Measurements from ENCODE around the gene GRPEL1. TPM values are rescaled to one million over a fixed set of nuclear protein-coding genes. Genes with fewer than 3 reads are reported as not detected.
A peak's percentile ranks its signal among the peaks of the same experiment; 100 is the strongest.

GRPEL1 gene
- polyA plus RNA-seq, 1 of the 3 experiments (the other 2 are of a cell fraction): 29.8 TPM

GRCh38 chr4:7021930-7022664 is 45.8 kb downstream of the GRPEL1 start:
- no peak for DNase-seq
- no peak overlapping the region for H2AFZ ChIP-seq (ENCODE audit: low read depth)
- H3K36me3 ChIP-seq (replicated peaks in 1 of 2; ENCODE audit: control insufficient read depth in 1 of 2, insufficient read depth in 2 of 2, low read length in 1 of 2): peaks cover 5 to 12% of the 10 kb centered on the region in 2 experiments
- ChIA-PET CTCF (interaction anchor here (1.0 to 1.1 kb wide), 2 partner anchors 9 to 48 kb away, joined by 4 to 5 read pairs; no protein-coding TSS in a partner anchor), POLR2A (no interaction called here)
- H3K4me3 ChIP-seq (ENCODE audit: low read depth in 2 of 2, low read length in 1 of 2): no peak overlapping the region
- H4K20me1 ChIP-seq (ENCODE audit: insufficient read depth): no peaks in the 10 kb centered on the region
- no peaks in the 10 kb centered on the region; the same call in 1 of the 2 replicates for H3K79me2 ChIP-seq (ENCODE audit: insufficient read depth)
- H3K9ac ChIP-seq: peak overlapping the region; percentile 51; the same call in 1 of the 2 replicates
- H3K9me3 ChIP-seq: no peaks in the 10 kb centered on the region
- no peaks in the 10 kb centered on the region for H3F3A ChIP-seq (replicated peaks; ENCODE audit: insufficient read depth)
- no peaks in the 10 kb centered on the region for H3K9me2 ChIP-seq
- H3K27ac ChIP-seq (ENCODE audit: low read depth in 2 of 2, low read length in 1 of 2): peak overlapping the region in 1 of 2 experiments; percentile 57; a peak in 2 of 4 replicates
- WGBS (ENCODE audit: low lambda C conversion rate): 70% methylated on average over 11 of the region's 13 CpGs
- H3K4me2 ChIP-seq: peak overlapping the region; percentile 30; the same call in 1 of the 2 replicates
- TF ChIP-seq RXRA (IDR thresholded peaks at IDR 0.05; ENCODE audit: borderline replicate concordance, low read depth): no peak
- TF ChIP-seq JUND (IDR thresholded peaks at IDR 0.05): peak; percentile 44; the same call in 1 of the 2 replicates
- peak; percentile 63 for TF ChIP-seq MAX (IDR thresholded peaks at IDR 0.05; ENCODE audit: low read depth)
- TF ChIP-seq FOSL2 (IDR thresholded peaks at IDR 0.05; ENCODE audit: borderline replicate concordance, low read depth): peak; percentile 52; the same call in 1 of the 2 replicates
- peak; percentile 38; the same call in 1 of the 2 replicates for TF ChIP-seq TEAD4 (IDR thresholded peaks at IDR 0.05; ENCODE audit: borderline replicate concordance, insufficient read depth)
- TF ChIP-seq TCF12 (IDR thresholded peaks at IDR 0.05): peak; percentile 22; the same call in 1 of the 2 replicates
- TF ChIP-seq FOXM1 (IDR thresholded peaks at IDR 0.05; ENCODE audit: low read depth): no peak
- H3K4me1 ChIP-seq (ENCODE audit: control insufficient read depth in 1 of 2, insufficient read depth in 2 of 2, low read depth in 1 of 2, low read length in 1 of 2): peaks cover 0 to 6% of the 10 kb centered on the region in 2 experiments; a peak in 1 of 4 replicates
- no peaks in the 10 kb centered on the region for H3K27me3 ChIP-seq (ENCODE audit: insufficient read depth)

DNA sequence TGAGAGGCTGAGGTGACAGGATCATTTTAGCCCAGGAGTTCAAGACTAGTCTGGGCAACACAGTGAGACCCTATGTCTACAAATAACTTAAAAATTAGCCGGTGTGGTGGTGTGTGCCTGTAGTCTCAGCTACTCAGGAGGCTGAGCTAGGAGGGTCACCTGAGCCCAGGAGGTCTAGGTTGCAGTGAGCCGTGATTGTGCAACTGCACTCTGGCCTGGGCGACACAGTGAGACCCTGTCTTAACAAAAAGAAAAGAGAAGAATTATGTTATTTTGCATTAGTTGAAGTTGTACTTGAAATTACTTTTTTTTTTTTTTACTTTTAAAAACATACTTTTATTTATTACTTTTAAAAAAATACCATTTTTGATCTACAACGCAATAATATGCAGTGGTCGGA is 46.5 kb downstream of the GRPEL1 start:
- H3K9ac ChIP-seq: no peak overlapping the region
- ChIA-PET CTCF (interaction anchor here (1.3 to 1.7 kb wide), 2 partner anchors 15 to 49 kb away, joined by 3 to 5 read pairs; no protein-coding TSS in a partner anchor), POLR2A (no interaction called here)
- no peaks in the 10 kb centered on the region for H3K9me2 ChIP-seq
- no peak for TF ChIP-seq MXI1 (IDR thresholded peaks at IDR 0.05; ENCODE audit: low read depth, low read length)
- TF ChIP-seq ELF1 (IDR thresholded peaks at IDR 0.05): no peak
- TF ChIP-seq GABPA (IDR thresholded peaks at IDR 0.05; ENCODE audit: low read depth): no peak
- no peak for TF ChIP-seq MEF2A (IDR thresholded peaks at IDR 0.05; ENCODE audit: borderline replicate concordance, low read depth)
- H3K27ac ChIP-seq (ENCODE audit: low read depth in 2 of 2, low read length in 1 of 2): peak overlapping the region in 1 of 2 experiments; percentile 57; a peak in 2 of 4 replicates
- H3K27me3 ChIP-seq (ENCODE audit: insufficient read depth): no peaks in the 10 kb centered on the region
- no peak overlapping the region for H2AFZ ChIP-seq (ENCODE audit: low read depth)
- H3K4me1 ChIP-seq (ENCODE audit: control insufficient read depth in 1 of 2, insufficient read depth in 2 of 2, low read depth in 1 of 2, low read length in 1 of 2): peaks cover 0 to 6% of the 10 kb centered on the region in 2 experiments; a peak in 1 of 4 replicates
- no peaks in the 10 kb centered on the region for H4K20me1 ChIP-seq (ENCODE audit: insufficient read depth)
- no peak for DNase-seq
- H3K9me3 ChIP-seq: no peaks in the 10 kb centered on the region
- H3K36me3 ChIP-seq (replicated peaks in 1 of 2; ENCODE audit: control insufficient read depth in 1 of 2, insufficient read depth in 2 of 2, low read length in 1 of 2): peaks cover 5 to 16% of the 10 kb centered on the region in 2 experiments
- no peaks in the 10 kb centered on the region for H3F3A ChIP-seq (replicated peaks; ENCODE audit: insufficient read depth)
- no peak overlapping the region for H3K4me2 ChIP-seq
- no peak overlapping the region for H3K4me3 ChIP-seq (ENCODE audit: low read depth in 2 of 2, low read length in 1 of 2)
- no peaks in the 10 kb centered on the region; the same call in 1 of the 2 replicates for H3K79me2 ChIP-seq (ENCODE audit: insufficient read depth)
- WGBS (ENCODE audit: low lambda C conversion rate): 79% methylated on average over 5 of the region's 5 CpGs

DNA sequence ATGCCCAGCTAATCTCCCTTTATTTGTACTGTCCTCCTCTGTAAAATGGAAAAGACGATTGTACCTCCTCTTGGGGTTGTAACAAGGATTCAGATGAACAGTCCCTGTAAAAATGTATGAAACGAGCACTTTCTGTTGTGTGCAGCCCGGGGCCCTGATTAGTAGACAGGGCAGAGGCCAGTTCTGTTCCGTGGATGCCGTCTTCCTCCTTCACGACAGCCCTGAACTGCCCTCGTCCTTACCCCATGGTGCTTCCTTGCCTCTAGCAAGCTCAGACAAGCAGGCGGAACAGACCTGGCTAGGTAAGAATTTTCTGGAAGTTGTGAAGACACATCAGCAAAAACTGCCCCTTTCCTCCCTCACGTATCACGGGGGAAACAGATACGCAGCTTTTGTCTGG is 47.0 kb downstream of the GRPEL1 start:
- Histone ChIP-seq H3K4me2 (no peak overlapping the region), H3K27ac (ENCODE audit: low read depth in 2 of 2, low read length in 1 of 2) (no peak overlapping the region), H3F3A (replicated peaks; ENCODE audit: insufficient read depth) (no peaks in the 10 kb centered on the region), H3K27me3 (ENCODE audit: insufficient read depth) (no peaks in the 10 kb centered on the region), H3K9ac (no peak overlapping the region), H3K4me3 (ENCODE audit: low read depth in 2 of 2, low read length in 1 of 2) (no peak overlapping the region), H3K79me2 (ENCODE audit: insufficient read depth) (no peaks in the 10 kb centered on the region; the same call in 1 of the 2 replicates), H3K36me3 (replicated peaks in 1 of 2; ENCODE audit: control insufficient read depth in 1 of 2, insufficient read depth in 2 of 2, low read length in 1 of 2) (peaks cover 5 to 21% of the 10 kb centered on the region in 2 experiments), H3K4me1 (ENCODE audit: control insufficient read depth in 1 of 2, insufficient read depth in 2 of 2, low read depth in 1 of 2, low read length in 1 of 2) (peaks cover 0 to 6% of the 10 kb centered on the region in 2 experiments; a peak in 1 of 4 replicates), H2AFZ (ENCODE audit: low read depth) (no peak overlapping the region), H4K20me1 (ENCODE audit: insufficient read depth) (no peaks in the 10 kb centered on the region), H3K9me3 (no peaks in the 10 kb centered on the region), H3K9me2 (no peaks in the 10 kb centered on the region)
- WGBS (ENCODE audit: low lambda C conversion rate): 93% methylated on average over 11 of the region's 11 CpGs
- ChIA-PET CTCF (interaction anchor here (1.3 to 1.7 kb wide), 2 partner anchors 14 to 50 kb away, joined by 3 to 5 read pairs; no protein-coding TSS in a partner anchor), POLR2A (no interaction called here)
- no peak for DNase-seq
- TF ChIP-seq, protein P1, sequence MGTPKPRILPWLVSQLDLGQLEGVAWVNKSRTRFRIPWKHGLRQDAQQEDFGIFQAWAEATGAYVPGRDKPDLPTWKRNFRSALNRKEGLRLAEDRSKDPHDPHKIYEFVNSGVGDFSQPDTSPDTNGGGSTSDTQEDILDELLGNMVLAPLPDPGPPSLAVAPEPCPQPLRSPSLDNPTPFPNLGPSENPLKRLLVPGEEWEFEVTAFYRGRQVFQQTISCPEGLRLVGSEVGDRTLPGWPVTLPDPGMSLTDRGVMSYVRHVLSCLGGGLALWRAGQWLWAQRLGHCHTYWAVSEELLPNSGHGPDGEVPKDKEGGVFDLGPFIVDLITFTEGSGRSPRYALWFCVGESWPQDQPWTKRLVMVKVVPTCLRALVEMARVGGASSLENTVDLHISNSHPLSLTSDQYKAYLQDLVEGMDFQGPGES (IDR thresholded peaks at IDR 0.05; ENCODE audit: low read depth, low read length): no peak
- TF ChIP-seq ELF1 (IDR thresholded peaks at IDR 0.05) (no peak), TCF12 (IDR thresholded peaks at IDR 0.05) (no peak), MEF2A (IDR thresholded peaks at IDR 0.05; ENCODE audit: borderline replicate concordance, low read depth) (no peak)

Measured in SK-N-SH (cell line).